ENCODE results near the gene CCND1. TPM values are rescaled to one million over a fixed set of nuclear protein-coding genes. Genes with fewer than 3 reads are reported as not detected.
A peak's percentile ranks its signal among the peaks of the same experiment; 100 is the strongest.

CCND1 gene
- total and polyA plus RNA-seq, 9 of the 15 experiments (the other 6 are each of a cell fraction or from before 2014, with no cell fraction given), result 0.04 to 23.3 (median 3.8) TPM

- TF ChIP-seq HBP1 (CRISPR knock-in tag; IDR thresholded peaks at IDR 0.05) (no peak), POLR2A (conservative IDR thresholded peaks at IDR 0.05) (no peak), ZNF282 (CRISPR knock-in tag; IDR thresholded peaks at IDR 0.05) (no peak)
Measured at GRCh38 chr11:69592986-69593650, 47.8 kb upstream of the CCND1 start (continued).

- intact Hi-C loops (cut with micrococcal nuclease), result no loop called here
- Histone ChIP-seq H4K20me1 (replicated peaks; ENCODE audit: control insufficient read depth, insufficient read depth, low read length) (no peaks in the 10 kb centered on the region), H3K27me3 (ENCODE audit: control insufficient read depth in 2 of 2, insufficient read depth in 2 of 2, low read length in 2 of 2) (peaks cover 0 to 26% of the 10 kb centered on the region in 2 experiments; a peak in 2 of 5 replicates), H3K4me3 (no peak overlapping the region), H3K36me3 (ENCODE audit: control insufficient read depth, insufficient read depth, low read length) (no peaks in the 10 kb centered on the region), H3K79me2 (ENCODE audit: control insufficient read depth, insufficient read depth, low read length) (no peaks in the 10 kb centered on the region), H3K4me1 (replicated peaks in 1 of 2; ENCODE audit: control insufficient read depth in 2 of 2, insufficient read depth in 2 of 2, low read length in 2 of 2) (no peaks in the 10 kb centered on the region; a peak in 2 of 5 replicates), H3K27ac (ENCODE audit: extremely low read depth, low read depth, low read length) (no peak overlapping the region), H3K4me2 (ENCODE audit: insufficient read depth, low read length) (no peak overlapping the region; the same call in 1 of the 2 replicates), H3K9ac (ENCODE audit: insufficient read depth in 1 of 2, low read depth in 2 of 2, low read length in 2 of 2) (no peak overlapping the region), H2AFZ (ENCODE audit: low read depth, low read length) (peak overlapping the region; percentile 64), H3K9me1 (ENCODE audit: control insufficient read depth, insufficient read depth, low read length) (no peaks in the 10 kb centered on the region), H3K9me3 (replicated peaks; ENCODE audit: control insufficient read depth, insufficient read depth, low read depth, low read length) (no peaks in the 10 kb centered on the region)
- ATAC-seq (peak; percentile 90), DNase-seq (ENCODE audit: extremely low read depth in 1 of 4, low spot score in 3 of 4) (peak; percentile 30 to 67 (median 40)), FAIRE-seq (peak; percentile 62)
- WGBS (ENCODE audit: insufficient coverage, low coverage, missing lambda C conversion rate), result 36% methylated on average over 5 of the region's 6 CpGs
- POLR2A ChIA-PET, result no interaction called here
- CTCF ChIA-PET (ENCODE audit: low intra/inter-chr PET ratio), result no interaction called here
- in situ Hi-C loops (cut with MboI), result no loop called here
- no TSS peak for BruUV-seq (replicated peaks)
- TF ChIP-seq POLR2AphosphoS2 (IDR thresholded peaks at IDR 0.05; ENCODE audit: low read length), result no peak
- TF ChIP-seq TFE3 (CRISPR knock-in tag; IDR thresholded peaks at IDR 0.05), result peak; percentile 85
- TF ChIP-seq RAD51 (IDR thresholded peaks at IDR 0.05; ENCODE audit: borderline replicate concordance, low read depth), result peak; percentile 85
- peak; percentile 80 for TF ChIP-seq USF2 (CRISPR knock-in tag; IDR thresholded peaks at IDR 0.05)
- TF ChIP-seq CBFA2T2 (conservative IDR thresholded peaks at IDR 0.05), result peak; percentile 32; the same call in 1 of the 2 replicates
- TF ChIP-seq SP1 (CRISPR knock-in tag; IDR thresholded peaks at IDR 0.05), result no peak
- TF ChIP-seq RBM25 (IDR thresholded peaks at IDR 0.05; ENCODE audit: low read depth, low read length, severe bottlenecking), result peak; percentile 19
- peak; percentile 88; the same call in 1 of the 2 replicates for TF ChIP-seq TOE1 (IDR thresholded peaks at IDR 0.05; ENCODE audit: borderline replicate concordance)
- TF ChIP-seq TOE1 (CRISPR knock-in tag; IDR thresholded peaks at IDR 0.05; ENCODE audit: borderline replicate concordance, low read depth), result no peak
- TF ChIP-seq USF1 (CRISPR knock-in tag; IDR thresholded peaks at IDR 0.05), result peak; percentile 88
- peak; percentile 55 for TF ChIP-seq NFYB (IDR thresholded peaks at IDR 0.05; ENCODE audit: extremely low read depth, insufficient read length)
Measured at GRCh38 chr11:69593851-69594250, 47.1 kb upstream of the CCND1 start.
